HG03558 (cell line): ENCODE results near the gene LMTK2.
A peak's percentile ranks its signal among the peaks of the same experiment; 100 is the strongest.

Source experiments
- ATAC-seq: cut with Tn5 transposase; IDR thresholded peaks from one replicate; pipeline ENCODE4 v1.9.1; 2021; ENCODE audit warnings: moderate number of reproducible peaks; ENCODE audit not compliant: unreplicated experiment; ENCODE audit errors: extremely low read depth

LMTK2 gene

GRCh38 chr7:98199131-98199530 is 92.5 kb downstream of the LMTK2 start:
- ATAC-seq: no peak

GRCh38 chr7:98200364-98200763 is 93.7 kb downstream of the LMTK2 start:
- peak; percentile 29 for ATAC-seq

- peak; percentile 74 for ATAC-seq
These were observed 95.9 kb downstream of the LMTK2 start for GRCh38 chr7:98202367-98203195.

- ATAC-seq: peak; percentile 20
These were observed 96.8 kb downstream of the LMTK2 start for GRCh38 chr7:98203261-98203963.

- no peak for ATAC-seq
These were observed 97.4 kb downstream of the LMTK2 start for GRCh38 chr7:98203964-98204605.

GRCh38 chr7:98204670-98205069 is 98.0 kb downstream of the LMTK2 start:
- no peak for ATAC-seq

- no peak for ATAC-seq
These were observed 98.6 kb downstream of the LMTK2 start for GRCh38 chr7:98205162-98205845.

GRCh38 chr7:98206451-98207330 is 100.0 kb downstream of the LMTK2 start:
- no peak for ATAC-seq

GRCh38 chr7:98209166-98209920 is 102.7 kb downstream of the LMTK2 start:
- ATAC-seq: no peak

- ATAC-seq: no peak
These were observed 104.0 kb downstream of the LMTK2 start for GRCh38 chr7:98210513-98211220.

- ATAC-seq: no peak
These were observed 104.6 kb downstream of the LMTK2 start, which contains the start of gene BHLHA15 for GRCh38 chr7:98211221-98211675. Gene BHLHA15, plus strand, starts transcription at chr7:98211439. Its CDS starts 871 bp downstream, at chr7:98212310.

GRCh38 chr7:98211676-98212531 is 105.2 kb downstream of the LMTK2 start:
- ATAC-seq: no peak

- no peak for ATAC-seq
These were observed 105.9 kb downstream of the LMTK2 start for GRCh38 chr7:98212532-98213041.

- ATAC-seq: no peak
These were observed 106.7 kb downstream of the LMTK2 start for GRCh38 chr7:98213296-98213887.

- no peak for ATAC-seq
These were observed 107.5 kb downstream of the LMTK2 start for GRCh38 chr7:98213888-98214810.
